ENCODE results near the gene TASP1. TPM values are rescaled to one million over a fixed set of nuclear protein-coding genes. Genes with fewer than 3 reads are reported as not detected.

Gene TASP1
- total RNA-seq, 1 donor, result 9.4 TPM

- no peaks in the 10 kb centered on the region for H3K27me3 ChIP-seq (ENCODE audit: insufficient read depth, low read length)
- H3K36me3 ChIP-seq (ENCODE audit: insufficient read depth, low read length), result no peaks in the 10 kb centered on the region
- no peaks in the 10 kb centered on the region for H3K9me3 ChIP-seq (ENCODE audit: low read depth, low read length)
- H4K20me1 ChIP-seq (ENCODE audit: insufficient read depth, low read length), result no peaks in the 10 kb centered on the region
- no peaks in the 10 kb centered on the region for H3K4me1 ChIP-seq (ENCODE audit: insufficient read depth, low read length)
- no peak for DNase-seq (ENCODE audit: insufficient read length, low spot score, missing footprints)
- no peak for TF ChIP-seq CTCF (IDR thresholded peaks at IDR 0.05; ENCODE audit: extremely low read depth, low read depth, low read length)
- H3K27ac ChIP-seq (ENCODE audit: low read depth, low read length), result no peak overlapping the region
- H3K79me2 ChIP-seq (ENCODE audit: insufficient read depth, low read length), result no peaks in the 10 kb centered on the region
- H3K4me3 ChIP-seq (ENCODE audit: insufficient read depth, low read length), result no peak overlapping the region
- H3K4me2 ChIP-seq (ENCODE audit: insufficient read depth, low read length), result no peak overlapping the region
- H2AFZ ChIP-seq (ENCODE audit: low read length), result no peak overlapping the region
Measured at GRCh38 chr20:13453367-13453766, 185.4 kb downstream of the TASP1 start.

GRCh38 chr20:13452470-13453124 is 186.1 kb downstream of the TASP1 start:
- H3K4me3 ChIP-seq (ENCODE audit: insufficient read depth, low read length), result no peak overlapping the region
- no peaks in the 10 kb centered on the region for H3K36me3 ChIP-seq (ENCODE audit: insufficient read depth, low read length)
- H3K27me3 ChIP-seq (ENCODE audit: insufficient read depth, low read length), result no peaks in the 10 kb centered on the region
- DNase-seq (ENCODE audit: insufficient read length, low spot score, missing footprints), result no peak
- no peak overlapping the region for H3K4me2 ChIP-seq (ENCODE audit: insufficient read depth, low read length)
- no peaks in the 10 kb centered on the region for H3K79me2 ChIP-seq (ENCODE audit: insufficient read depth, low read length)
- no peak for TF ChIP-seq CTCF (IDR thresholded peaks at IDR 0.05; ENCODE audit: extremely low read depth, low read depth, low read length)
- H2AFZ ChIP-seq (ENCODE audit: low read length), result no peak overlapping the region
- H3K27ac ChIP-seq (ENCODE audit: low read depth, low read length), result no peak overlapping the region
- no peaks in the 10 kb centered on the region for H4K20me1 ChIP-seq (ENCODE audit: insufficient read depth, low read length)
- H3K4me1 ChIP-seq (ENCODE audit: insufficient read depth, low read length), result no peaks in the 10 kb centered on the region
- no peaks in the 10 kb centered on the region for H3K9me3 ChIP-seq (ENCODE audit: low read depth, low read length)

- H3K4me2 ChIP-seq (ENCODE audit: insufficient read depth, low read length), result no peak overlapping the region
- H2AFZ ChIP-seq (ENCODE audit: low read length), result no peak overlapping the region
- no peaks in the 10 kb centered on the region for H3K79me2 ChIP-seq (ENCODE audit: insufficient read depth, low read length)
- no peaks in the 10 kb centered on the region for H3K36me3 ChIP-seq (ENCODE audit: insufficient read depth, low read length)
- H3K27me3 ChIP-seq (ENCODE audit: insufficient read depth, low read length), result no peaks in the 10 kb centered on the region
- no peak for DNase-seq (ENCODE audit: insufficient read length, low spot score, missing footprints)
- no peaks in the 10 kb centered on the region for H3K4me1 ChIP-seq (ENCODE audit: insufficient read depth, low read length)
- no peak overlapping the region for H3K4me3 ChIP-seq (ENCODE audit: insufficient read depth, low read length)
- H4K20me1 ChIP-seq (ENCODE audit: insufficient read depth, low read length), result no peaks in the 10 kb centered on the region
- no peaks in the 10 kb centered on the region for H3K9me3 ChIP-seq (ENCODE audit: low read depth, low read length)
- no peak for TF ChIP-seq CTCF (IDR thresholded peaks at IDR 0.05; ENCODE audit: extremely low read depth, low read depth, low read length)
- H3K27ac ChIP-seq (ENCODE audit: low read depth, low read length), result no peak overlapping the region
Measured at GRCh38 chr20:13449868-13450434, 188.8 kb downstream of the TASP1 start.

GRCh38 chr20:13447385-13448180 is 191.1 kb downstream of the TASP1 start:
- H3K27me3 ChIP-seq (ENCODE audit: insufficient read depth, low read length), result no peaks in the 10 kb centered on the region
- H3K36me3 ChIP-seq (ENCODE audit: insufficient read depth, low read length), result no peaks in the 10 kb centered on the region
- H3K27ac ChIP-seq (ENCODE audit: low read depth, low read length), result no peak overlapping the region
- no peak for DNase-seq (ENCODE audit: insufficient read length, low spot score, missing footprints)
- no peak overlapping the region for H3K4me2 ChIP-seq (ENCODE audit: insufficient read depth, low read length)
- TF ChIP-seq CTCF (IDR thresholded peaks at IDR 0.05; ENCODE audit: extremely low read depth, low read depth, low read length), result no peak
- no peak overlapping the region for H2AFZ ChIP-seq (ENCODE audit: low read length)
- no peaks in the 10 kb centered on the region for H4K20me1 ChIP-seq (ENCODE audit: insufficient read depth, low read length)
- H3K79me2 ChIP-seq (ENCODE audit: insufficient read depth, low read length), result no peaks in the 10 kb centered on the region
- H3K4me1 ChIP-seq (ENCODE audit: insufficient read depth, low read length), result no peaks in the 10 kb centered on the region
- H3K9me3 ChIP-seq (ENCODE audit: low read depth, low read length), result no peaks in the 10 kb centered on the region
- H3K4me3 ChIP-seq (ENCODE audit: insufficient read depth, low read length), result no peak overlapping the region

Measured in osteoblast (primary cell).